Measurements from ENCODE around the gene GMDS. TPM values are rescaled to one million over a fixed set of nuclear protein-coding genes. Genes with fewer than 3 reads are reported as not detected.

GMDS gene
- total and polyA plus RNA-seq, 2 of the 13 experiments (the other 11 are each of a cell fraction or from before 2014, with no cell fraction given): 64.4 to 112 TPM

- TF ChIP-seq ZSCAN30 (CRISPR knock-in tag; IDR thresholded peaks at IDR 0.05) (no peak), ZNF678 (CRISPR knock-in tag; IDR thresholded peaks at IDR 0.05) (no peak; the same call in 1 of the 2 replicates), ZNF562 (CRISPR knock-in tag; IDR thresholded peaks at IDR 0.05; ENCODE audit: borderline replicate concordance) (no peak), NFYC (CRISPR knock-in tag; IDR thresholded peaks at IDR 0.05) (no peak), NCOR1 (IDR thresholded peaks at IDR 0.05; ENCODE audit: borderline replicate concordance, low read length) (no peak), CREM (IDR thresholded peaks at IDR 0.05) (no peak), CREM (CRISPR knock-in tag; IDR thresholded peaks at IDR 0.05) (no peak), ZNF33B (CRISPR knock-in tag; IDR thresholded peaks at IDR 0.05) (peak; percentile 31; the same call in 1 of the 2 replicates), WIZ (CRISPR knock-in tag; IDR thresholded peaks at IDR 0.05) (no peak), ISL2 (CRISPR knock-in tag; IDR thresholded peaks at IDR 0.05) (peak; percentile 9; the same call in 1 of the 2 replicates), USF2 (IDR thresholded peaks at IDR 0.05; ENCODE audit: low read depth, low read length) (no peak), USF2 (CRISPR knock-in tag; IDR thresholded peaks at IDR 0.05; ENCODE audit: borderline replicate concordance) (no peak), ZNF780A (CRISPR knock-in tag; IDR thresholded peaks at IDR 0.05) (peak; percentile 32; the same call in 1 of the 2 replicates), NKX3-1 (CRISPR knock-in tag; IDR thresholded peaks at IDR 0.05) (peak; percentile 16; the same call in 1 of the 2 replicates), ZNF572 (CRISPR knock-in tag; IDR thresholded peaks at IDR 0.05) (no peak), PRDM4 (CRISPR knock-in tag; IDR thresholded peaks at IDR 0.05; ENCODE audit: borderline replicate concordance) (no peak), RFXAP (CRISPR knock-in tag; IDR thresholded peaks at IDR 0.05; ENCODE audit: borderline replicate concordance) (peak; percentile 80), ZSCAN5A (CRISPR knock-in tag; IDR thresholded peaks at IDR 0.05; ENCODE audit: borderline replicate concordance) (0 out of 2 replicates have a peak, but pooled peaks have one; percentile 45), JARID2 (CRISPR knock-in tag; IDR thresholded peaks at IDR 0.05; ENCODE audit: insufficient replicate concordance) (no peak)
- TF ChIP-seq, protein P1, sequence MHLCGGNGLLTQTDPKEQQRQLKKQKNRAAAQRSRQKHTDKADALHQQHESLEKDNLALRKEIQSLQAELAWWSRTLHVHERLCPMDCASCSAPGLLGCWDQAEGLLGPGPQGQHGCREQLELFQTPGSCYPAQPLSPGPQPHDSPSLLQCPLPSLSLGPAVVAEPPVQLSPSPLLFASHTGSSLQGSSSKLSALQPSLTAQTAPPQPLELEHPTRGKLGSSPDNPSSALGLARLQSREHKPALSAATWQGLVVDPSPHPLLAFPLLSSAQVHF (CRISPR knock-in tag; IDR thresholded peaks at IDR 0.05): no peak
- TF ChIP-seq, protein P2, sequence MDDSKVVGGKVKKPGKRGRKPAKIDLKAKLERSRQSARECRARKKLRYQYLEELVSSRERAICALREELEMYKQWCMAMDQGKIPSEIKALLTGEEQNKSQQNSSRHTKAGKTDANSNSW (CRISPR knock-in tag; IDR thresholded peaks at IDR 0.05; ENCODE audit: borderline replicate concordance): peak; percentile 94; the same call in 1 of the 2 replicates
- TF ChIP-seq, protein P3, sequence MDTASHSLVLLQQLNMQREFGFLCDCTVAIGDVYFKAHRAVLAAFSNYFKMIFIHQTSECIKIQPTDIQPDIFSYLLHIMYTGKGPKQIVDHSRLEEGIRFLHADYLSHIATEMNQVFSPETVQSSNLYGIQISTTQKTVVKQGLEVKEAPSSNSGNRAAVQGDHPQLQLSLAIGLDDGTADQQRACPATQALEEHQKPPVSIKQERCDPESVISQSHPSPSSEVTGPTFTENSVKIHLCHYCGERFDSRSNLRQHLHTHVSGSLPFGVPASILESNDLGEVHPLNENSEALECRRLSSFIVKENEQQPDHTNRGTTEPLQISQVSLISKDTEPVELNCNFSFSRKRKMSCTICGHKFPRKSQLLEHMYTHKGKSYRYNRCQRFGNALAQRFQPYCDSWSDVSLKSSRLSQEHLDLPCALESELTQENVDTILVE (CRISPR knock-in tag; IDR thresholded peaks at IDR 0.05): no peak
These were observed at the start of gene GMDS (continued) for GRCh38 chr6:2245103-2245876.
